ENCODE results near the gene KIR2DL1. TPM values are rescaled to one million over a fixed set of nuclear protein-coding genes. Genes with fewer than 3 reads are reported as not detected.

The KIR2DL1 gene
- total RNA-seq, 1 donor from 2014 or later: not detected

Other genes starting within 250 kb of the KIR2DL1 start
- gene LILRA2, start 196.0 kb upstream of the KIR2DL1 start, total RNA-seq: 0.22 TPM in 1 of 2 replicates, not detected in the other
- 0.11 and 0.15 TPM in 2 replicates for gene LILRA1, start 176.2 kb upstream of the KIR2DL1 start, total RNA-seq
- gene LILRB1, start 139.3 kb upstream of the KIR2DL1 start, total RNA-seq: 142 and 171 TPM in 2 replicates
- 0.76 and 1.4 TPM in 2 replicates for gene LILRB4, start 106.8 kb upstream of the KIR2DL1 start, total RNA-seq
- not detected in 2 replicates for gene KIR3DL3, start 45.4 kb upstream of the KIR2DL1 start, total RNA-seq
- gene KIR2DL3, start 31.3 kb upstream of the KIR2DL1 start, total RNA-seq: not detected in 2 replicates
- not detected in 2 replicates for gene KIR2DL4, start 33.8 kb downstream of the KIR2DL1 start, total RNA-seq
- not detected in 2 replicates for gene KIR3DL1, start 46.7 kb downstream of the KIR2DL1 start, total RNA-seq
- gene KIR2DS4, start 62.9 kb downstream of the KIR2DL1 start, total RNA-seq: not detected in 2 replicates
- gene KIR3DL2, start 80.7 kb downstream of the KIR2DL1 start, total RNA-seq: not detected in 2 replicates
- 0.20 TPM in 1 of 2 replicates, not detected in the other for gene FCAR, start 104.4 kb downstream of the KIR2DL1 start, total RNA-seq
- not detected in 2 replicates for gene NCR1, start 136.4 kb downstream of the KIR2DL1 start, total RNA-seq
- gene NLRP7, start 177.7 kb downstream of the KIR2DL1 start, total RNA-seq: 0.27 and 0.33 TPM in 2 replicates
- 28.9 and 31.7 TPM in 2 replicates for gene NLRP2, start 196.6 kb downstream of the KIR2DL1 start, total RNA-seq

Measured in activated B cell treated with CpG ODN at 0.5 μM for 24 hours (primary cell).